GM19372 (cell line): ENCODE data around the gene PTDSS2.
"Not testable (repeated sequence)": the region's sequence is repeated elsewhere in the genome, so short reads cannot be mapped to it uniquely, and the experiment has no call there.

Experiments used
- ATAC-seq: cut with Tn5 transposase; IDR thresholded peaks from one replicate; pipeline ENCODE4 v1.9.1; 2021; ENCODE audit warnings: mild to moderate bottlenecking, low read depth, moderate library complexity; ENCODE audit not compliant: unreplicated experiment

Gene PTDSS2

GRCh38 chr11:502288-503178, 52.5 kb downstream of the PTDSS2 start:
- ATAC-seq, result no peak

DNA sequence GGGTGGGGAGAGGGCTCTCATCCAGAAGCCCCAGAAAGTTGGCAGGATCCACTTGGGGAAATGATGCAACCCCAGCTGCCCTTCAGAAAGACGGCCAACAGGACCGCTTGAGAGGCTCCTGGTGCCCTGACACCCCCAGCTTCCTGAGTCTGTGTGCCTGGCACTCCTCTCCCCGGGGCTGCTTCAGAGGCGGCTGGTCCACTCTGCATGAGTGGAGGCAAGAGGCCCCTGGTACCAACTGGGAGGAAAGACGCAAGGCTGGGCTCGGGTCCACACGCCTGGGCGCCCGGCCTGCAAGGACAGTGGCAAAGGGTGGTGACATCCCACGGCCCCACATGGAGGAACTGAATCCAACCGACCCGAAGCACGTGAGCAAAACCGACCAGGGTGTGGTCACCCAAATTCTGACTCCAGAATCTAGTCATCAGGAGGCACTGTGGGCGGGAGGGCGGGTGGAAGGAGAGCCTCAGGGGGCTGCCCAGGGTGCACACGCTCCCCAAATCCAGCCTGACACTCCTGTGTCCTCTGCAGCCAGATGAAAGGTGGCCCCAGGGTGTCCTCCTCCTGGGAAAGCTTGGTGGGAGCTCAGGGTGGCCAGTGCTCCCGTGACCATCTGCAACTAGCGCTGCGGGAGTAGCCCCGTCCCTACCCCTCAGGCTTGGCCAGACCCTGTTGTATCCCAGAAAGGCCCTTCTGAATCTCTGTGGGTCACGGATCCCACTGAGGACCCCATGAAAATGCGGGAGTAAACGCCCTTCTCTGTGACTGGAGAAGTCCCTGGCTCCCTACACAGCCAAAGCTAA, 53.3 kb downstream of the PTDSS2 start:
- no peak for ATAC-seq

- ATAC-seq, result no peak
Observed at GRCh38 chr11:504053-504993, 54.2 kb downstream of the PTDSS2 start.

GRCh38 chr11:504994-505344, 54.9 kb downstream of the PTDSS2 start:
- ATAC-seq, result no peak

DNA sequence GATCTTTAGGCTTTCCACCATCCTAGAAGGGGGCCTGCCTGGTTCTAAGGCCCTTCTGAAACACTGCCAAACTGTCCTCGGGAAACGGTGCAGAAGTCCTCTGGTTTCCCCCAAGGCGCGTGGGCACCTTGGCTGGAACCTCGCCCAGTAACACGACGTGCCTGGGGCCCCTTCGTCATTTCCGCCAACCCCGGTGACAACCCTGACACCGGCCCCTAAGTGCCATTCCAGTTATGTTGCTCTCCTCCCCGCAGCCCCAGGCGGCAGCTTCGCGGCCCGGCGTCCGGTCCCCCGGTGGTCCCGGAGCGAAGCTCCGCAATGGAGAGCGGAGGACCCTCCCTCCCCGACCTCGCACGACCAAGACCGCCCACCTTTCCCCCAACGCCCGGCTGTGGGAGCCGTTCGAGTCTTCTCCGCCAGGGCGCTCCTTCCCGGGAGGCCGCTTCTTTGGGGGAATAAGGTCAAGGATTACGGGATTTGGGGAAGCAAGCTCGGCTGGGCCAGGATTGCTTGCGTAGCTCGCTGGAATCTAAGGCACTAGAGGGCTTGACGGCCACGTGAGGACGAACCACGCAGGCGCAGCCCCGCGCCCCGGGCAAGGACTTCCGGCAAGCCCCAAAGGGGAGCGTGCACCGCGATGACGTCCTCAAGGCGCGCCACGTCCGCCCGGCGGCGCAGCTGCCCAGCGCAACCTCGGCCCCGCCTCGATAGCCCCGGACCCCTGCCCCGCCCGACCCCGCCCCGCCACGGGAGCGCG, 56.3 kb downstream of the PTDSS2 start:
- ATAC-seq, result peak; percentile 77

DNA sequence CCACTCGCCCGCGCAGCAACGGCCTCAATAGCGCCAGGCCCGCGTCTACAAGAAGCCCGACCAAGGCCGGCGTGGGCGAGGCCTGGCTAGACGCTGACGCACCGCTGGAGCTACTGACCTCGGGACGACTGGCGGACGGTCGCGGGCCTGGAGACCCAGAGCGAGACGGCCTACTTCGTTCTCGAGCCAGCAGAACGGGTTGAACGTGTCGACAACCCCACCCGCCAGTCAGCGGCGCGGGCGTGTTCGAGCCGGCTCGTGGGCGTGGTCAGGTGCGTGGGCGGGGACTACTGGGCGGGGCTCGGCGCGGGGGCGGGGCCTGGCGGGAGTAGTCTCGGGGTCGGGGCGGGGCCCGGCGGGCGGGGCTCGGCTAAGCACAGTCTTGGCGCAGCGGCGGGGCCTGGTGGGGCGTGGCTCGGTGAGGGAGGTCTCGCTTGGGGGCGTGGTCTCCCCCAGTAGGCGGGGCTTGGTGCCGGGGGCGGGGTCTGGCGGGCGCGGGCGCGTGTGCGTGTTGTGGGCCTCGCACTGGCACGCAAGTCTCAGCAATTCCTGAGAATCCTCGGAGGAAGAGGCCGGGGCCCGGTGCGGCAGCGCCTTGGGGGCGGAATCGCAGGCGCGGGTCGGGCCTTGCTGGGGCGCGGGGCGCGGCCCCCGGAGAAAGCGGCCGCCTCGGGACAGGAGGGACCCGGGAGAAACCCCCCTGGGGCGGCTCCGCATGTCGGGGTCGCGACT, 57.1 kb downstream of the PTDSS2 start, which contains the start of gene RNH1:
TSS of gene RNH1 (minus strand) at position 248 of the 732 bp plus-strand sequence. CDS start 5,080 bp downstream, outside the sequence.
- peak; percentile 62 for ATAC-seq

DNA sequence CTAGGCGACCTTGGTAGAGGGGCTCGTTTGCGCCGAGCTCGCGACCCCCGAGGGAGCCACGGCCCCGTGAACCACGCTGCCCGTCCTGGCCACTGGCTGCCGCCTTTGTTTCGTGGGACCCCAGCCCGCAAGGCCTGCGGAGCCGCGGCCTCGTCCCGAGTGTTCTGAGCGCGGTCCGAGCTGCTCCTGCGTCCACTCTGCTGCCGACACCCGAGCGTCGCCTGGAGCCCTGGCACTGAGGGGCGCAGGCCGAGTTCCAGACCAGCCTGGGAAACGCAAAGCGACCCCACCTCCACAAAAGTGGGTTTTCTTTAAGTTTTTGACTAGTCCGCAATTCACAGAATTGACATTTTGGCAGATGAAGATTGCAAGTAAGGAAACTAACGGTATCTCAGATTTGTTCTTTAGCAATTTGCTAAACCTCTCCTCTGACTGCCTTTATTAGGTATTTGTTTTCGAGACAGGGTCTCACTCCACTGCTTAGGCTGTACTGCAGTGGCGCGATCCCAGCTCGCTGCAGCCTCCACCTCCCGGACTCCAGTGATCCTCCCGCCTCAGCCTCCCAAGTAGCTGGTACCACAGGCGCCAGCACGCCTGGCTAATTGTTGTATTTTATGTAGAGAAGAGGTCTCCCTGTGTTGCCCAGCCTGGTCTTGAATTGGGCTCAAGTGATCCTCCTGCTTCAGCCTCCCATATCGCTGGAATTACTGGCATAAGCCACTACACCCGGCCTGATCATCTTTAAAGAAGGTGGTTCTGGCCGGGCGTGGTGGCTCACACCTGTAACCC, 57.8 kb downstream of the PTDSS2 start:
- no peak for ATAC-seq

- ATAC-seq, result no peak
Observed at GRCh38 chr11:508956-509355, 58.9 kb downstream of the PTDSS2 start.

DNA sequence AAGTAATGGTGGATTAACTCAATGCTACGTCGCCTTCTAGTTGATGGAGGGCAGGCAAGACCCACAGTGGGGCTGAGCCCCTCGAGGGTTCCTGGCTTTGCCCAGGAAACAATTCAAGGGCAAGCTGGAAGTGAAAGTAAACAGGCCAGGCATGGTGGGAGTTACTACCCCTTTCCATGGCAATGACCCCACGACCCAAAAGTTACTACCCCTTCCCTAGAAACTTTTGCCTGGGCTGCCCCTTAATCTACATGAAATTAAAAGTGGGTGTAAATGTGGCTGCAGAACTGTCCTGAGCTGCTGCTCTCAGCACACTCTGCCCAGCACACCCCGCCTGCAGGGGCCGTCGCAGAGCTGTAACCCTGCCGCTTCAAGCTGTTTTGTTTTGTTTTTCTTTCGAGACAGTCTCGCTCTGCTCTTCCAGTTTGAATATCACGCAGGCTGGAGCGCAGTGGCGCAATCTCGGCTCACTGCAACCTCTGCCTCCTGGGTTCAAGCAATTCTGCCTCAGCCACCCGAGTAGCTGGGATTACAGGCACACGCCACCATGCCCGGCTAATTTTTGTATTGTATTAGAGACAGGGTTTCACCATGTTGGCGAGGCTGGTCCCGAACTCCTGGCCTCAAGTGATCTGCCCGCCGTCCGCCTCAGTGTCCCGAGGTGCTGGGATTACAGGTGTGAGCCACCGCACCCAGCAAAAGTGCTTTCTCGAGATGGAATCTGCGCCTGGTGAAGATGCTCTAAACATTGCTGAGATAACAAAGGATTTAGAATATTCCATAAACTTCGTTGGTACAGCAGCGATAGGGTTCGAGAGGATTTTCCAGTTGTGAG, 62.9 kb downstream of the PTDSS2 start:
- ATAC-seq, result no peak

GRCh38 chr11:514606-515005, 64.5 kb downstream of the PTDSS2 start:
- ATAC-seq, result no peak

DNA sequence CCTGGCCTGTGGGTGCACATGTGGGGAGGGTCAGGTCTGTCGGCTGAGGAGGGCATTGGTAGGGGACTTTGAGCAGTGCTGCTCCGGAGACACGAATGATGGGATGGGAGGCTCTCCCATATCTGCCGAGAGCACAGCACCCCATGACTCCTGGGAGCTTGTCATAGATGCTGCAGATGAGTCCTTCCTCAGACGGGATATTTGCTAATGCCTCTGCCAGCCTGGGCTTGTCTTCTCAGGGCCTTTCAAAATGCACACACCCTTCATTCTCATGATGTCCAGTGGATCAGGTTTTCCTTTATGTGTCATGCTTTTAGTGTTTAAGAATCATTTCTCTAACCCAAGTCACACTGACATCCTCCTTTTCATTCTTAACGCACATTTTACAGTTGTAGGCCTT, 65.1 kb downstream of the PTDSS2 start:
- no peak for ATAC-seq

DNA sequence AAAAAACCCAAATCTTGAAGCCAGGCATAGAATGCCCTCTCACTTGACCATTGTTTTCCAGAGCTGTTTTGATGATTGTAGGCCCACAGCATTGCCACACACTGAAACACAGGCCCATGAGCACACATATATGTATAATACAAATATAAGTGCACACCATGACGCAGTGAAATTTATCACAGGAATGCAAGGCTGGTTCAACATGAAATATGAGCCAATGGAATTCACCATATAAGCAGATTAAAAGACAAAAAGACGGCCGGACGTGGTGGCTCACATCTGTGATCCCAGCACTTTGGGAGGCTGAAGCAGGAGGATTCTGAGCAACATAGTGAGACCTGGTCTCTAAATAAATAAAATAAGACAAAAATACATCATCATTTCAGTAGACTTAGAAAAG, 66.3 kb downstream of the PTDSS2 start:
- ATAC-seq, result no peak

- not testable (repeated sequence) for ATAC-seq
Observed at GRCh38 chr11:516918-517685, 67.0 kb downstream of the PTDSS2 start.

DNA sequence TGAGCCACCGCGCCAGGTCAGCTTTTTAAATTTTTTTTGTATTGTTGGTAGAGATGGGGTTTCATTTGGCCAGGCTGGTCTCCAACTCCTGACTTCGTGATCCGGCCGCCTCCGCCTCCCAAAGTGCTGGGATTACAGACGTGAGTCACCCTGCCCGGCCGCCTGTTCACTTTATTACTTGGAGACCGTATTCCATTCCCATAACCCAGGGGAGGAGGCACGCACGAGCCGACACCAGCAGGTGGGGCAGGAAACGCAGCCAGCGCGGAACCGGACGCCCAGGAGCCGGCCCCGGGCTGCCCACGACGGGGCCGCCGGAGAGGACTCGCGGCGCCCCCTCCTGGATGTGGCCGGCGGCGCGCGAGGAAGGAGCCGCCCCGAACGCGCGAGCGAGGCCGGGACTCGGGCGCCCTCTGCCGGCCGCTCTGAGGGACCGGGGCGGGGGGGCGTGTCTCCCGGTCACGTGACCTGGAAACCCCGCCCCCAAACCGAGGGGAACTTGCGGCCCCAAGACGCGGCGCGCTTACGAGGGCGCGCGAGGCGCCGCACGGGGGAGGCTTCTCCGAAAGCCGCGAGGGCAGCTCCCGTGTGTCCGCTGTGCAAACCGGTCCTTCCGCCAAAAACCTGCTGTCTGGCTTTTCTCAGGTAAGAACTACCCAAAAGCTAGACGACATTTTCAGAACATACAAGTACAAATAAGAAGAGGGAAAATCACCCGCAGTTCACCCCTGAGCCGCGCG, 68.6 kb downstream of the PTDSS2 start:
- ATAC-seq, result peak; percentile 94

GRCh38 chr11:520428-521176, 70.5 kb downstream of the PTDSS2 start:
- no peak for ATAC-seq
